ENCODE data around the gene FHIT.
"Not testable (repeated sequence)": the region's sequence is repeated elsewhere in the genome, so short reads cannot be mapped to it uniquely, and the experiment has no call there.

Gene FHIT

GRCh38 chr3:59803268-59803667 is 1448.0 kb downstream of the FHIT start:
- no peak overlapping the region for H3K4me3 ChIP-seq (ENCODE audit: low read depth, low read length)
- TF ChIP-seq, protein P1, sequence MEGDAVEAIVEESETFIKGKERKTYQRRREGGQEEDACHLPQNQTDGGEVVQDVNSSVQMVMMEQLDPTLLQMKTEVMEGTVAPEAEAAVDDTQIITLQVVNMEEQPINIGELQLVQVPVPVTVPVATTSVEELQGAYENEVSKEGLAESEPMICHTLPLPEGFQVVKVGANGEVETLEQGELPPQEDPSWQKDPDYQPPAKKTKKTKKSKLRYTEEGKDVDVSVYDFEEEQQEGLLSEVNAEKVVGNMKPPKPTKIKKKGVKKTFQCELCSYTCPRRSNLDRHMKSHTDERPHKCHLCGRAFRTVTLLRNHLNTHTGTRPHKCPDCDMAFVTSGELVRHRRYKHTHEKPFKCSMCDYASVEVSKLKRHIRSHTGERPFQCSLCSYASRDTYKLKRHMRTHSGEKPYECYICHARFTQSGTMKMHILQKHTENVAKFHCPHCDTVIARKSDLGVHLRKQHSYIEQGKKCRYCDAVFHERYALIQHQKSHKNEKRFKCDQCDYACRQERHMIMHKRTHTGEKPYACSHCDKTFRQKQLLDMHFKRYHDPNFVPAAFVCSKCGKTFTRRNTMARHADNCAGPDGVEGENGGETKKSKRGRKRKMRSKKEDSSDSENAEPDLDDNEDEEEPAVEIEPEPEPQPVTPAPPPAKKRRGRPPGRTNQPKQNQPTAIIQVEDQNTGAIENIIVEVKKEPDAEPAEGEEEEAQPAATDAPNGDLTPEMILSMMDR (IDR thresholded peaks at IDR 0.05; ENCODE audit: low read depth, low read length, missing control alignments) = no peak
- in situ Hi-C loops (cut with HindIII; ENCODE audit: low sequenced_read_pairs) = no loop called here
- DNase-seq (ENCODE audit: low read depth) = no peak

DNA sequence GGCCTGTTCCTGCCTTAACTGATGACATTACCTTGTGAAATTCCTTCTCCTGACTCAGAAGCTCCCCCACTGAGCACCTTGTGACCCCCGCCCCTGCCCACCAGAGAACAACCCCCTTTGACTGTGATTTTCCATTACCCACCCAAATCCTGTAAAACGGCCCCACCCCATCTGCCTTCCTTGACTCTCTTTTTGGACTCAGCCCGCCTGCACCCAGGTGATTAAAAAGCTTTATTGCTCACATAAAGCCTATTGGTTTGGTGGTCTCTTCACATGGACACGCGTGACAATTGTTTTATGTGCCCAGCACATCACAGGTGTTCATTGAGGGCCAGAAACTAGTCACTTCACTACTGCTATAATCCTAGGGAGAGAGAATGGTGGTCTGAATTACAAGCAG is 1448.8 kb downstream of the FHIT start:
- DNase-seq (ENCODE audit: low read depth); in situ Hi-C loops (cut with HindIII; ENCODE audit: low sequenced_read_pairs): not testable (repeated sequence)

GRCh38 chr3:59802045-59802444 is 1449.2 kb downstream of the FHIT start:
- in situ Hi-C loops (cut with HindIII; ENCODE audit: low sequenced_read_pairs) = no loop called here
- TF ChIP-seq, protein P1 (IDR thresholded peaks at IDR 0.05; ENCODE audit: low read depth, low read length, missing control alignments) = no peak
- no peak overlapping the region for H3K4me3 ChIP-seq (ENCODE audit: low read depth, low read length)
- no peak for DNase-seq (ENCODE audit: low read depth)

More for the DNA sequence above, 1448.8 kb downstream of the FHIT start:
- H3K4me3 ChIP-seq (ENCODE audit: low read depth, low read length) = not testable (repeated sequence)

DNA sequence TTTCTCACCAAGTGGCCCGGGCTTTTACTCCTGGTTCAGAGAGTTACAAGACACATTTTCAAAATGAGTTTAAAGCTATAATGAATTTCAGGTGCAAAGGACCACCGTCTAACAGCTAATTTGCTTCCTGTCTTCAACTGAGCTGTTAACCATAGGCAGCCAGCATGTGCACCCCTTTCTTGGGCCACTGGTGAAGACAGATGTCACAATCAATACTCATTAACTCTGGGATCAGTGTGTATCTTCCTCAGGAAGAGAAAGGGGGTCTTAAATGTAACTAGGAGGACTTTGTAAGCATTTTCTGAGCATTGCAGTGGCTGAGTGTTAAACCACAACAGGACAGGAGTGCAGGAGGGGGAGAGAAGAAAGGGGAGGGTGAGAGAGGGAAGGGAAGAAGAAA is 1450.8 kb downstream of the FHIT start:
- DNase-seq (ENCODE audit: low read depth) = no peak
- no peak overlapping the region for H3K4me3 ChIP-seq (ENCODE audit: low read depth, low read length)
- in situ Hi-C loops (cut with HindIII; ENCODE audit: low sequenced_read_pairs) = no loop called here
- TF ChIP-seq, protein P1 (IDR thresholded peaks at IDR 0.05; ENCODE audit: low read depth, low read length, missing control alignments) = no peak

DNA sequence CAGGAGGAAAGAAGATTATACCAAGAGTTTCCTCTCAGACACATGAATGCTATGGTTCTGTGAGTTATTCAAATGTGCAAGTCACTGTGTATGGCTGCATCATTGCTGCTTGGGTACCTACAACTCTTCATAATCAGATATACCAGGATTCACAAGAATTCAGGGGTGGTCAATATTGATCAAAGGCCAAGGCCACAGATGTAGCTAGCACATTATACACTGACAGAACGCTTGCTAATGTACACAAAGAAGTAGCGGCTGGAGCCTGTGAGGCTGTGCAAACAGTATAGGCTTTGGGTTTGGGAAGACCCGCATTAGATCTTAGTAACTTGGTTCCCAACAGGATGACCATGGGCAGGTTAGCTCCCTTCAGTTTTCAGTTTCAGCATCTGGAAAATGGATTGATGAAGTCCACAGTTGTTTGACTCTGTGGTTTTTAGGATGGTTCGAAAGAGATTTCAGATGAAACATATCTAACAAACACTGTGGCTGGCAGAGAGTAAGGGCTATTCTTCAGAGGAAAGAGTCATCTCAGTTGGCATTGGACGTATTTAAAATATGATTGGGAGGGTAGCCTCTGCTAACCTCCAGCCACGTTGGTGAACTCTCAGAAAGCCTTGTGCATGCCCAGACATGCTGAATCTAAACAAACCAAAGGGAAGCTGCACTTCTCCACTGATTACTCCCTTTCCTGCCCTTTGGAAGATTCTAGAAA is 1452.7 kb downstream of the FHIT start:
- TF ChIP-seq, protein P1 (IDR thresholded peaks at IDR 0.05; ENCODE audit: low read depth, low read length, missing control alignments) = no peak
- H3K4me3 ChIP-seq (ENCODE audit: low read depth, low read length) = no peak overlapping the region
- in situ Hi-C loops (cut with HindIII; ENCODE audit: low sequenced_read_pairs) = no loop called here
- no peak for DNase-seq (ENCODE audit: low read depth)

- TF ChIP-seq, protein P1 (IDR thresholded peaks at IDR 0.05; ENCODE audit: low read depth, low read length, missing control alignments) = no peak
- H3K4me3 ChIP-seq (ENCODE audit: low read depth, low read length) = no peak overlapping the region
- DNase-seq (ENCODE audit: low read depth) = no peak
- in situ Hi-C loops (cut with HindIII; ENCODE audit: low sequenced_read_pairs) = no loop called here
Measured at GRCh38 chr3:59797533-59797932, 1453.7 kb downstream of the FHIT start.

DNA sequence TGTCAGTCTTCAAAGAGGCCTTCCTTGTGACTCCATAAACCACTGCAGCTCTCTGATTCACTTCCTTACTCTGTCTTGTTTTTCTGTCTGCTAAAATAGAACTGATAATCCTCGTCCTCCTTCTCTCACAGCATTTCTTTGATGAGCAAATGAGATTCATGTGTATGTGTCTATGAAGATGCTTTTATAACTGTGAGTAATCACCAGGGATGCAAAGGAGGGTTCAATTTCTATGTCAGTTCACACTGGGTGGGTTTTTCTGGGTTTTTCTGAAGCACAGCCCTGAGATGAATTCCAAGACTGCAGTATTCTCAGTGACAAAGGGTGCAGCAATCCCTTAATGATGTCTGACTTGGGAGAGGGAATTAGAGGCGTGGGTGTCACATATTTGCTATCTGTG is 1454.8 kb downstream of the FHIT start:
- in situ Hi-C loops (cut with HindIII; ENCODE audit: low sequenced_read_pairs) = no loop called here

More for the DNA sequence above, 1454.8 kb downstream of the FHIT start:
- no peak for DNase-seq (ENCODE audit: low read depth)
- no peak overlapping the region for H3K4me3 ChIP-seq (ENCODE audit: low read depth, low read length)
- TF ChIP-seq, protein P1 (IDR thresholded peaks at IDR 0.05; ENCODE audit: low read depth, low read length, missing control alignments) = no peak

Measured in astrocyte of the cerebellum (primary cell).